SK-MEL-5 (cell line): Measurements from ENCODE around the gene GAL3ST3. TPM values are rescaled to one million over a fixed set of nuclear protein-coding genes. Genes with fewer than 3 reads are reported as not detected.

ENCODE experiments used
- DNase-seq: peaks from one replicate; pipeline ENCODE4 v3.0.0-alpha.2; 2016; ENCODE audit warnings: low read depth, low spot score
- in situ Hi-C: cut with HindIII; loops from 2 replicates; pipeline ENCODE4 v1.10.0; 2016; ENCODE audit warnings: low sequenced_read_pairs, high pct_unique_total_duplicates, low pct_unique_long_range_greater_than_20kb
- total RNA-seq: library from RNA; depleted of rRNA; stranded (reverse); fragments of >200 nt; shearing (Covaris generic); gene quantifications from 2 replicates; pipeline ENCODE4 v1.2.3, GENCODE V29; 2014

The GAL3ST3 gene
- total RNA-seq, 1 experiment from 2014 or later, result not detected

- DNase-seq, result peak; percentile 95
- in situ Hi-C loops, result no loop called here
These were observed 3.1 kb upstream of the GAL3ST3 start, which contains the start of gene SF3B2 for GRCh38 chr11:66051766-66052663. Gene SF3B2 (plus strand): TSS chr11:66052364. CDS start chr11:66052385, 21 bp downstream.

- in situ Hi-C loops, result no loop called here
- no peak for DNase-seq
These were observed 2.4 kb upstream of the GAL3ST3 start for GRCh38 chr11:66051371-66051765.

- DNase-seq, result no peak
- in situ Hi-C loops, result no loop called here
These were observed 1.7 kb upstream of the GAL3ST3 start for GRCh38 chr11:66050581-66051231.

- no peak for DNase-seq
- in situ Hi-C loops, result no loop called here
These were observed 1.2 kb downstream of the GAL3ST3 start for GRCh38 chr11:66047541-66048365.

GRCh38 chr11:66046901-66047300, 2.1 kb downstream of the GAL3ST3 start:
- in situ Hi-C loops, result no loop called here
- no peak for DNase-seq

- DNase-seq, result peak; percentile 77
- in situ Hi-C loops, result no loop called here
These were observed 3.8 kb downstream of the GAL3ST3 start for GRCh38 chr11:66045177-66045639.

- DNase-seq, result no peak
- in situ Hi-C loops, result no loop called here
These were observed 4.2 kb downstream of the GAL3ST3 start for GRCh38 chr11:66044757-66045156.

GRCh38 chr11:66042996-66043906, 5.7 kb downstream of the GAL3ST3 start:
- in situ Hi-C loops, result no loop called here
- no peak for DNase-seq

GRCh38 chr11:66042227-66042995, 6.5 kb downstream of the GAL3ST3 start:
- in situ Hi-C loops, result no loop called here
- DNase-seq, result no peak

- in situ Hi-C loops, result no loop called here
These were observed 9.2 kb downstream of the GAL3ST3 start for GRCh38 chr11:66039765-66040164.

GRCh38 chr11:66037327-66037726, 11.6 kb downstream of the GAL3ST3 start:
- DNase-seq, result no peak
- in situ Hi-C loops, result no loop called here

More at GRCh38 chr11:66039765-66040164, 9.2 kb downstream of the GAL3ST3 start:
- DNase-seq, result no peak

GRCh38 chr11:66036334-66036710, 12.6 kb downstream of the GAL3ST3 start:
- in situ Hi-C loops, result no loop called here
- no peak for DNase-seq

- DNase-seq, result peak; percentile 31
- in situ Hi-C loops, result no loop called here
These were observed 13.2 kb downstream of the GAL3ST3 start for GRCh38 chr11:66035653-66036333.

- in situ Hi-C loops, result no loop called here
- peak; percentile 31 for DNase-seq
These were observed 15.8 kb downstream of the GAL3ST3 start for GRCh38 chr11:66032957-66033735.

GRCh38 chr11:66026017-66026529, 22.9 kb downstream of the GAL3ST3 start, which contains the start of gene CATSPER1:
Gene CATSPER1 (minus strand): TSS chr11:66026479. CDS start chr11:66026379, 100 bp downstream.
- no peak for DNase-seq
- in situ Hi-C loops, result no loop called here
